Heart left ventricle (tissue), 16 donors: ENCODE data around the gene NRSN2. TPM values are rescaled to one million over a fixed set of nuclear protein-coding genes. Genes with fewer than 3 reads are reported as not detected.
"Not testable (repeated sequence)": the region's sequence is repeated elsewhere in the genome, so short reads cannot be mapped to it uniquely, and the experiment has no call there.

Source experiments
- ATAC-seq, 4 donors: fragments of 200-7000 bp; cut with Tn5 transposase; one replicate each; pipeline ENCODE4 v1.9.1; 2020 to 2022; ENCODE audit warnings: moderate library complexity in 4 of 4, mild to moderate bottlenecking in 3 of 4, moderate number of reproducible peaks in 1 of 4
- DNase-seq, 5 donors: peaks; one replicate each; pipeline ENCODE4 v3.0.0-alpha.2; 2020
- H3K27ac ChIP-seq, 12 donors: fragments of 200-600 bp; sonication (generic) in 4 of 12; one replicate each; pipeline versions ENCODE4 v1.5.0 to v1.8.0; 2016 to 2022; ENCODE audit warnings: mild to moderate bottlenecking in 2 of 12
- H3K27me3 ChIP-seq, 9 donors: fragments of 200-600 bp; sonication (generic) in 2 of 9; one replicate each; pipeline versions ENCODE4 v1.5.1 to v1.8.0; 2016 to 2022; ENCODE audit warnings: mild to moderate bottlenecking in 3 of 9
- H3K36me3 ChIP-seq, 9 donors: fragments of 200-600 bp; sonication (generic) in 2 of 9; one replicate each; pipeline versions ENCODE4 v1.5.0 to v1.8.0; 2018 to 2022; ENCODE audit warnings: mild to moderate bottlenecking in 2 of 9
- H3K4me1 ChIP-seq, 12 donors: fragments of 200-600 bp; sonication (generic) in 4 of 12; one replicate each; pipeline versions ENCODE4 v1.5.0 to v1.8.0; 2016 to 2022; ENCODE audit warnings: mild to moderate bottlenecking in 3 of 12
- H3K4me3 ChIP-seq, 12 donors: fragments of 200-600 bp; sonication (generic) in 4 of 12; one replicate each; pipeline versions ENCODE4 v1.5.0 to v1.8.0; 2017 to 2022; ENCODE audit warnings: mild to moderate bottlenecking in 9 of 12, moderate library complexity in 4 of 12
- H3K9me3 ChIP-seq, 12 donors: fragments of 200-600 bp; sonication (generic) in 4 of 12; one replicate each; pipeline versions ENCODE4 v1.5.0 to v1.8.0; 2016 to 2022; ENCODE audit warnings: mild to moderate bottlenecking in 1 of 12
- POLR2A ChIP-seq, 2 donors: fragments of 450-650 bp; IDR thresholded peaks; one replicate each; pipeline ENCODE4 v1.6.1; 2017; ENCODE audit warnings: antibody characterized with exemption in 2 of 2, mild to moderate bottlenecking in 2 of 2, moderate library complexity in 2 of 2
- WGBS, 4 donors: extraction: QIAGEN DNeasy Blood & Tissue Kit in 2 of 4; methylation state at CpG; one replicate each; pipeline versions ENCODE4 v1.1.5 to v1.1.7; 2013 to 2018; 5-methylcytosine and 5-hydroxymethylcytosine counted together
- intact Hi-C, 10 donors: fragments of 100-400 bp; cut with DNase I; formaldehyde crosslinking; loops; one replicate each; pipeline versions ENCODE4 v1.11.1 to v1.14.2; 2022
- polyA plus RNA-seq, 2 donors: library from polyadenylated mRNA; stranded (reverse); fragments of 200-250 nt; gene quantifications; one replicate each; pipeline ENCODE4 v1.2.3, GENCODE V29; 2013
- total RNA-seq, 9 donors: library from RNA; depleted of rRNA in 2 of 9; stranded (reverse); fragments of >200 nt in 2 of 9; fragmentation: NEBNext Ultra II Directional in 3 of 9; extraction: Animal tissue kit (Norgen Biotek cat#: 25700) in 3 of 9; gene quantifications; one replicate each; pipeline versions ENCODE4 v1.1.0 to v1.2.4, GENCODE V29; 2016 to 2023
- TF ChIP-seq, protein P1 (sequence below), 12 donors: fragments of 200-600 bp; sonication (generic) in 4 of 12; IDR thresholded peaks; one replicate each; pipeline versions ENCODE4 v1.5.0 to v1.8.0; 2018 to 2022; ENCODE audit warnings: antibody characterized with exemption in 12 of 12, mild to moderate bottlenecking in 5 of 12
- donor health status: ischemic (EF 13 %, LVEDD 7.1; RV severe dilation, severe dysfunction).
- donor health status: healthy with polysubstance abuse.
- donor health status: DM: no; HTN: yes; CAD: no.
- donor health status: DM: no; HTN: no; CAD: no.
- donor health status: ischemic (EF 25% LVEDD 6.9; RV normal size, moderate dysfunction).
- donor health status: ischemic (EF 25% LVEDD 5.7; RV mildly dilated, moderate dysfunction).
- donor health status: healthy.
- donor health status: DM: yes; HTN: yes; CAD: no.
- donor health status: ischemic (EF 35%, LVEDD 5.7; RV mildly dilated, moderate dysfunction).
- donor health status: nonischemic (EF 11% LVEDD 7.7; RV severe dilation, severe dysfunction).
- donor health status: DM: yes; HTN: yes; CAD: no.
- donor health status: PGD.
- donor health status: ischemic (EF 29% LVEDD 5.4; RV normal size, mild dysfunction).
- donor health status: nonischemic (EF 23%, LVEDD 6.1; RV moderate dilation, normal function).

NRSN2 gene
- total and polyA plus RNA-seq, 11 donors = 13.8 to 49.5 (median 28.1) TPM

DNA sequence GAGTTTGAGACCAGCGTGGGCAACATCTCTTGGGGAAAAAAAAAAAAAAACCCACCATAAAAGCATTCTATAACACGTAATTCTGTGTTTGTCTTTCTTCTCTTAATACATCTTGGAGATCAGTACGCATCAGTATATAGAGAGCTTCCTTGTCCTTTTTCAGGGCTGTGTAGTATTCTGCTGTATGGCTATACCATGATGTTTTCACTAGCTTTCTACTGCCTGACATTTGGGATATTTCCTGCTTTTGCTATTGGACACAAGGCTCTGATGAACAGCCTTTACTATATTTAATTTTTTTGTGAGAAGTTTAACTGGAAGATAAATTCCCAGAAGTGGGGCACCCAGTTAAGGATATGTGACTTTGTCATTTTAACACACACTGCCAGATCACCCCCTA, 40.6 kb downstream of the NRSN2 start:
- WGBS, 4 donors = 94 to 97% (median 96%) methylated on average over 3 of the region's 3 CpGs
- no peaks in the 10 kb centered on the region for H3K9me3 ChIP-seq
- TF ChIP-seq POLR2A (IDR thresholded peaks at IDR 0.05) = no peak
- TF ChIP-seq, protein P1, sequence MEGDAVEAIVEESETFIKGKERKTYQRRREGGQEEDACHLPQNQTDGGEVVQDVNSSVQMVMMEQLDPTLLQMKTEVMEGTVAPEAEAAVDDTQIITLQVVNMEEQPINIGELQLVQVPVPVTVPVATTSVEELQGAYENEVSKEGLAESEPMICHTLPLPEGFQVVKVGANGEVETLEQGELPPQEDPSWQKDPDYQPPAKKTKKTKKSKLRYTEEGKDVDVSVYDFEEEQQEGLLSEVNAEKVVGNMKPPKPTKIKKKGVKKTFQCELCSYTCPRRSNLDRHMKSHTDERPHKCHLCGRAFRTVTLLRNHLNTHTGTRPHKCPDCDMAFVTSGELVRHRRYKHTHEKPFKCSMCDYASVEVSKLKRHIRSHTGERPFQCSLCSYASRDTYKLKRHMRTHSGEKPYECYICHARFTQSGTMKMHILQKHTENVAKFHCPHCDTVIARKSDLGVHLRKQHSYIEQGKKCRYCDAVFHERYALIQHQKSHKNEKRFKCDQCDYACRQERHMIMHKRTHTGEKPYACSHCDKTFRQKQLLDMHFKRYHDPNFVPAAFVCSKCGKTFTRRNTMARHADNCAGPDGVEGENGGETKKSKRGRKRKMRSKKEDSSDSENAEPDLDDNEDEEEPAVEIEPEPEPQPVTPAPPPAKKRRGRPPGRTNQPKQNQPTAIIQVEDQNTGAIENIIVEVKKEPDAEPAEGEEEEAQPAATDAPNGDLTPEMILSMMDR (IDR thresholded peaks at IDR 0.05) = no peak
- H3K4me3 ChIP-seq = no peak overlapping the region
- ATAC-seq (no peak), DNase-seq (no peak)
- peaks cover 0 to 43% (median 4%) of the 10 kb centered on the region in 9 donors for H3K36me3 ChIP-seq
- no peaks in the 10 kb centered on the region for H3K27me3 ChIP-seq
- H3K4me1 ChIP-seq = no peaks in the 10 kb centered on the region
- H3K27ac ChIP-seq = no peak overlapping the region
- intact Hi-C loops = no loop called here

DNA sequence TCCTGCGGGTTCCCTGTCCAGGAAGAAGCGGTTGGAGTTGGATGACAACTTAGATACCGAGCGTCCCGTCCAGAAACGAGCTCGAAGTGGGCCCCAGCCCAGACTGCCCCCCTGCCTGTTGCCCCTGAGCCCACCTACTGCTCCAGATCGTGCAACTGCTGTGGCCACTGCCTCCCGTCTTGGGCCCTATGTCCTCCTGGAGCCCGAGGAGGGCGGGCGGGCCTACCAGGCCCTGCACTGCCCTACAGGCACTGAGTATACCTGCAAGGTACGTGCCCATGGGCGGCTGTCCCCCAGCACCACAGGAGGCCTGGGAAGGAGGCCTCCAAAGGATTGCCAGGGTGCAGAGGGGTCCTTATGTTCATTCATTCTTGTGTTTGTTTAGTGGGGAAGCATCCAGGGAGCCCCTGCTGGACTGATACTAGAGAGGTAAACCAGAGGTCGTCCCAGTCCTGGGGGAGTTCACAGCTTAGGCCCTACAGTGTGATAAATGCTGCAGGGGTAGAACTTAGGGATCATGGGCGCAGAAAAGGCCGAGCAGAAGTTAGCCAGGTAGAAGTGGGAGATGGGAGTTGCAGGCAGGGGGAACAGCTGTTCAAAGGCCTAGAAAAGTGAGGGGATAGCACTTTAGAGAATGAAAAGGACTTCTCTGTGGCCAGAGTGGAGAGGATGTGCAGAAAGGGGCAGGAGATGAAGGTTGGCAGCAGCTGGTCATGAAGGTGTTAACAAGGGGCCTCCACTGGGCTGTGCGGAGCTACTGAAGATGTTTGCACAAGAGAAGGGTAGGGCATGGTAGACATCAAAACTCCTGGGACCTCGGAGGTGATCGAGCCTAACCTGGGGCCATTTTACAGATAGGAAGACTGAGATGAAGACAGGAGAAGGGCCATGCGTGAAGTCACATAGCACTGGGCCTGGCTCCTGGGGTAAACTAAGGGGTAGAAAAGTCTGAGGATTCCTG, 41.4 kb downstream of the NRSN2 start:
- Histone ChIP-seq H3K9me3 (no peaks in the 10 kb centered on the region), H3K36me3 (peaks cover 0 to 51% (median 4%) of the 10 kb centered on the region in 9 donors), H3K27ac (no peak overlapping the region), H3K4me1 (no peaks in the 10 kb centered on the region), H3K27me3 (no peaks in the 10 kb centered on the region), H3K4me3 (no peak overlapping the region)
- DNase-seq (no peak), ATAC-seq (no peak)
- TF ChIP-seq, protein P1 (IDR thresholded peaks at IDR 0.05) = no peak
- no peak for TF ChIP-seq POLR2A (IDR thresholded peaks at IDR 0.05)
- intact Hi-C loops = no loop called here
- WGBS, 4 donors = 89 to 93% (median 91%) methylated on average over 17 to 21 of the region's 21 CpGs

DNA sequence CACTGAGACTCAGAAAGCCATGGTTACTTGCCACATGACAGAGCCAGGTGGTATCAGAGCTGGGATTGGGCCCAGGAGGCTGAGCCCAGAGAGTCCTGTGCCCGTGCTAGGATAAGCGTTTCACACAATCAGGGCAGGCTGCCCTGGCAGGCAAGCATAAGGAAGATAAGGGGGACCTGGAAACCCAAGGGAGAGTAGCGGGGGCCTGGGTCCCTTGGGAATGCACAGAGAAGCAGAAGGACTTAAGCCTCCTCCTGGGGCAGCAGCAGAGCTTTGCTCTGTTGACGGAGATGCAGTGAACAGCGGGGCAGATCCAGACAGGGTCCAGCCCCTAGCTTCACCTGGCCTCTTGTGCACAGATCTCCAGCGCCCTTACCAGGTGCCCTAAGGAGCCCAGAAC, 42.3 kb downstream of the NRSN2 start:
- DNase-seq = peak in 1 of 5 donors; percentile 42
- peak in 3 of 4 donors; percentile 42 to 58 (median 52) for ATAC-seq
- Histone ChIP-seq H3K27me3 (no peaks in the 10 kb centered on the region), H3K4me1 (no peaks in the 10 kb centered on the region), H3K27ac (no peak overlapping the region), H3K9me3 (no peaks in the 10 kb centered on the region), H3K36me3 (peaks cover 0 to 60% (median 4%) of the 10 kb centered on the region in 9 donors), H3K4me3 (no peak overlapping the region)
- 64 to 74% (median 70%) methylated on average over 6 of the region's 6 CpGs for WGBS, 4 donors
- intact Hi-C loops = no loop called here
- TF ChIP-seq, protein P1 (IDR thresholded peaks at IDR 0.05) = no peak
- no peak for TF ChIP-seq POLR2A (IDR thresholded peaks at IDR 0.05)

DNA sequence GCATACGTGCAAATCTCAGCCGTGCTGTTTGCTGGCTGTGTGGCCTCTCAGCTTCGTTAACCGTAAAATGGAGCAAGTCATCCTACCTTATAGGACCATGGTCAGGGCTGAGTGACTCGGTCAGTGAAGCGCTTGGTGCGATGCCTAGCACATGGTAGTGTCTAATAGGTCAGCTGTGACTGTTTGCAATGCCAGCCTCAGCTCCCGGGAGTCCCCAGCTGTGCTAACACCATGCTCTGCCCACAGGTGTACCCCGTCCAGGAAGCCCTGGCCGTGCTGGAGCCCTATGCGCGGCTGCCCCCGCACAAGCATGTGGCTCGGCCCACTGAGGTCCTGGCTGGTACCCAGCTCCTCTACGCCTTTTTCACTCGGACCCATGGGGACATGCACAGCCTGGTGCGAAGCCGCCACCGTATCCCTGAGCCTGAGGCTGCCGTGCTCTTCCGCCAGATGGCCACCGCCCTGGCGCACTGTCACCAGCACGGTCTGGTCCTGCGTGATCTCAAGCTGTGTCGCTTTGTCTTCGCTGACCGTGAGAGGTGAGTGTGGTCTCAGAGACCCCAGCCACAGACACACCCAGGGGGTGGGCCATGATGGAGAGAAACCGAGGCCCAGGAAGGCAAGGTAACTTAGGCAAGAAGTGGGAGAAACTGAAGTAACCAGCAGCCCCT, 44.3 kb downstream of the NRSN2 start:
- H3K4me3 ChIP-seq = no peak overlapping the region
- no peaks in the 10 kb centered on the region for H3K9me3 ChIP-seq
- ATAC-seq = peak in 2 of 4 donors; percentile 10 to 19
- DNase-seq = no peak
- H3K27me3 ChIP-seq = no peaks in the 10 kb centered on the region
- intact Hi-C loops = no loop called here
- TF ChIP-seq, protein P1 (IDR thresholded peaks at IDR 0.05) = no peak
- TF ChIP-seq POLR2A (IDR thresholded peaks at IDR 0.05) = no peak
- peaks cover 0 to 74% (median 12%) of the 10 kb centered on the region in 9 donors for H3K36me3 ChIP-seq
- H3K27ac ChIP-seq = no peak overlapping the region
- WGBS, 4 donors = 94 to 96% (median 95%) methylated on average over 24 to 29 of the region's 29 CpGs
- no peaks in the 10 kb centered on the region for H3K4me1 ChIP-seq

DNA sequence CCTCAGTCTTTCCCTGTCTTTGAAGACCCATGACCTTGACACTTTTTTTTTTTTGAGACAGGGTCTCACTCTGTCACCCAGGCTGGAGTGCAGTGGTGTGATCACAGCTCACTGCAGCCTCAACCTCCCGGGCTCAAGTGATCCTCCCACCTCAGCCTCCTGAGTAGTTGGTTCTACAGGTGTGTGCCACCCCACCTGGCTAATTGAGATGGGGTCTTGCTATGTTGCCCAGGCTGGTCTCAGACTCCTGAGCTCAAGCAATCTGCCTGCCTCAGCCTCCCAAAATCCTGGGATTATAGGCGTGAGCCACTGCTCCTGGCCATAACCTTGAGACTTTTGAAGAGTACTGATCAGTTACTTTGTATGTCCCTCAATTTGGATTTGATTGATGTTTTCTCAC, 46.4 kb downstream of the NRSN2 start:
- intact Hi-C loops, H3K27ac ChIP-seq, H3K4me3 ChIP-seq, DNase-seq, H3K4me1 ChIP-seq, ATAC-seq, H3K27me3 ChIP-seq, H3K9me3 ChIP-seq: not testable (repeated sequence)
- WGBS, 4 donors = 88 to 99% (median 94%) methylated on average over 2 of the region's 2 CpGs
- peaks cover 0 to 89% (median 12%) of the 10 kb centered on the region in 9 donors for H3K36me3 ChIP-seq
